NT2/D1 (cell line): ENCODE measurements around the gene ESD.
"Not testable (repeated sequence)": the region's sequence is repeated elsewhere in the genome, so short reads cannot be mapped to it uniquely, and the experiment has no call there.

Experiments used
- SUZ12 ChIP-seq: IDR thresholded peaks from 2 replicates; pipeline ENCODE4 v1.6.1; 2011; ENCODE audit not compliant: insufficient read length, insufficient read depth; ENCODE audit errors: extremely low read depth
- YY1 ChIP-seq: IDR thresholded peaks from 2 replicates; pipeline ENCODE4 v1.6.1; 2011; ENCODE audit not compliant: insufficient read length, insufficient read depth
- ZNF274 ChIP-seq: IDR thresholded peaks from 2 replicates; pipeline ENCODE4 v1.6.1; 2011; ENCODE audit warnings: mild to moderate bottlenecking, low read depth, low read length

GRCh38 chr13:46804921-46805320 is 8.0 kb upstream of the ESD start:
- not testable (repeated sequence) for TF ChIP-seq YY1, ZNF274, SUZ12
